ENCODE measurements around the gene COL23A1. TPM values are rescaled to one million over a fixed set of nuclear protein-coding genes. Genes with fewer than 3 reads are reported as not detected.
A peak's percentile ranks its signal among the peaks of the same experiment; 100 is the strongest.

Gene COL23A1
- total and polyA plus RNA-seq, 8 donors: 0.06 to 0.68 (median 0.33) TPM; not detected in 2

DNA sequence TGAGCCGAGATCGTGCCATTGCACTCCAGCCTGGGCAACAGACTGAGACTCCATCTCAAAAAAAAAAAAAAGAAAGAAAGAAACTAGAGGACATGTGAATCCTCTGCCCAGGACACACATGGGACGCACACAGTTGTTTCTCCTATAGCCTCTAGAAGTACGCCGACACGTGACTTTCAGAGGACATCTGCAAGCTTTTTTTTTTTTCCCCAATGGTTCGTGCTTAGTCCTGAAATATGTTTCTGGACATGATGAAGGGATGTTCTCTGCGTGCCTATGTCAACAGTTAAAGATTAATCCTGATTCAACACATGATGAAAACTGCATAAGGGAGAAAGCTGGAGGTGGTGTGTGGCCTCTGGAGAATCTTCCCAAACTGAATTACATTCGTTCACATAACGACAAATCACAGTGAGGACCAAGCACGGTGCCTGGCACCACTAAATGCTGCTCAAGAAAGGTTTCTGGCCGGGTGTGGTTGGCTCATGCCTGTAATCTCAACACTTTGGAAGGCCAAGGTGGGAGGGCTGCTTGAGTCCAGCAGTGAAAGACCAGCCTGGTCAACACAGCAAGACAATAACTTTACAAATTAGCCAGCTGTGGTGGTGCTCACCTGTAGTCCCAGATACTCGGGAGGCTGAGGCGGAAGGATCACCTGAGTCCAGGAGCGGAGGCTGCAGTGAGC is 9.8 kb downstream of the COL23A1 start:
- Histone ChIP-seq H3K36me3 (no peaks in the 10 kb centered on the region), H3K4me1 (no peaks in the 10 kb centered on the region), H3K27ac (no peak overlapping the region), H3K4me3 (no peak overlapping the region), H3K27me3 (peaks cover 0 to 11% (median 1%) of the 10 kb centered on the region in 4 donors), H3K9me3 (no peaks in the 10 kb centered on the region)
- FAIRE-seq: no peak
- TF ChIP-seq, protein P1, sequence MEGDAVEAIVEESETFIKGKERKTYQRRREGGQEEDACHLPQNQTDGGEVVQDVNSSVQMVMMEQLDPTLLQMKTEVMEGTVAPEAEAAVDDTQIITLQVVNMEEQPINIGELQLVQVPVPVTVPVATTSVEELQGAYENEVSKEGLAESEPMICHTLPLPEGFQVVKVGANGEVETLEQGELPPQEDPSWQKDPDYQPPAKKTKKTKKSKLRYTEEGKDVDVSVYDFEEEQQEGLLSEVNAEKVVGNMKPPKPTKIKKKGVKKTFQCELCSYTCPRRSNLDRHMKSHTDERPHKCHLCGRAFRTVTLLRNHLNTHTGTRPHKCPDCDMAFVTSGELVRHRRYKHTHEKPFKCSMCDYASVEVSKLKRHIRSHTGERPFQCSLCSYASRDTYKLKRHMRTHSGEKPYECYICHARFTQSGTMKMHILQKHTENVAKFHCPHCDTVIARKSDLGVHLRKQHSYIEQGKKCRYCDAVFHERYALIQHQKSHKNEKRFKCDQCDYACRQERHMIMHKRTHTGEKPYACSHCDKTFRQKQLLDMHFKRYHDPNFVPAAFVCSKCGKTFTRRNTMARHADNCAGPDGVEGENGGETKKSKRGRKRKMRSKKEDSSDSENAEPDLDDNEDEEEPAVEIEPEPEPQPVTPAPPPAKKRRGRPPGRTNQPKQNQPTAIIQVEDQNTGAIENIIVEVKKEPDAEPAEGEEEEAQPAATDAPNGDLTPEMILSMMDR (IDR thresholded peaks at IDR 0.05): no peak
- WGBS, 2 donors: 57 to 59% methylated on average over 15 of the region's 15 CpGs
- DNase-seq: no peak
- intact Hi-C loops (cut with DNase I): no loop called here
- ATAC-seq: no peak

DNA sequence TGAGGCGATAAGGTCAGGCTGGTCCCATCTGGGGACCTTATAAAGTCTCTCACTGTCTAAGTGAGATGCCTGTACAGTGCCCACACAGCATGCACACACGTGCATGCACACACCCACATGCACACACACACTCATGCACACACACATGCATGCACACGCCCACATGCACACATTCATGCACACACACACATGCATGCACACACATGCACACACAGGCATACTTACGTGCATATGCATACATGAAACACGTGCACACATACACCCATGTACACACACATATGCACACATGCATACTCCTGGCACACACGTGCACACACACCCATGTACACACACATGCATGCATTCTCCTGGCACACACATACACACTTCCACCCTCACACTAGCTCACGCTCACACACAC is 12.2 kb downstream of the COL23A1 start:
- Histone ChIP-seq H3K36me3 (no peaks in the 10 kb centered on the region), H3K9me3 (no peaks in the 10 kb centered on the region), H3K27me3 (peaks cover 0 to 11% (median 3%) of the 10 kb centered on the region in 4 donors), H3K4me3 (no peak overlapping the region), H3K27ac (no peak overlapping the region), H3K4me1 (no peaks in the 10 kb centered on the region)
- FAIRE-seq (no peak), ATAC-seq (no peak), DNase-seq (no peak)
- TF ChIP-seq, protein P1 (IDR thresholded peaks at IDR 0.05): no peak
- intact Hi-C loops (cut with DNase I): no loop called here
- WGBS, 2 donors: 61 to 75% methylated on average over 7 of the region's 7 CpGs

DNA sequence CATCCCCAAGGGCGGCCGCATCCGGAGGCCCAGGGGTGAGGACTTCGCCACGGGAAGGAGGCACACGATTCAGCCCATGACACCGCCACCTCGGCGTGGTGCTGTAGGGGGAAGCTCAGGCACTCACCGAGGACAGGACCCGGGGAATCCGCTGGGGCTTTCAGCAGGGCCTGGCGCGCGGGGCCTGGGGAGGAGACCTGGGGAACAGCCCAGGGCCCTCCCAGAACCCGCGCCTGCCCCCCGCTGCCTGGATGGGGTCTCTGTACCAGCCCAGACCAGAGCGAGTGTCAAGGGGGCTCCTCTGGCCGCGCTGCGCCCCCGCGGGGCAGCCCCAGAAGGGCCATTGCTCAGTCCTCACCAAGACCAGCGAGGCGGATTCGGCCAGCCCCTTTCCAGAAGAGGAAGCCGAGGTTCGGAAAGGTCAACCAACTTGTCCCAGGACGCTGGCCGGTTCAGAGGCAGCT is 12.8 kb downstream of the COL23A1 start:
- no peaks in the 10 kb centered on the region for H3K36me3 ChIP-seq
- no peak for ATAC-seq
- H3K9me3 ChIP-seq: no peaks in the 10 kb centered on the region
- TF ChIP-seq, protein P1 (IDR thresholded peaks at IDR 0.05): no peak
- DNase-seq: no peak
- no peaks in the 10 kb centered on the region for H3K4me1 ChIP-seq
- H3K27me3 ChIP-seq: peaks cover 0 to 11% (median 3%) of the 10 kb centered on the region in 4 donors
- FAIRE-seq: no peak
- 35 to 38% methylated on average over 31 of the region's 31 CpGs for WGBS, 2 donors
- intact Hi-C loops (cut with DNase I): no loop called here
- H3K27ac ChIP-seq: no peak overlapping the region
- H3K4me3 ChIP-seq: no peak overlapping the region

DNA sequence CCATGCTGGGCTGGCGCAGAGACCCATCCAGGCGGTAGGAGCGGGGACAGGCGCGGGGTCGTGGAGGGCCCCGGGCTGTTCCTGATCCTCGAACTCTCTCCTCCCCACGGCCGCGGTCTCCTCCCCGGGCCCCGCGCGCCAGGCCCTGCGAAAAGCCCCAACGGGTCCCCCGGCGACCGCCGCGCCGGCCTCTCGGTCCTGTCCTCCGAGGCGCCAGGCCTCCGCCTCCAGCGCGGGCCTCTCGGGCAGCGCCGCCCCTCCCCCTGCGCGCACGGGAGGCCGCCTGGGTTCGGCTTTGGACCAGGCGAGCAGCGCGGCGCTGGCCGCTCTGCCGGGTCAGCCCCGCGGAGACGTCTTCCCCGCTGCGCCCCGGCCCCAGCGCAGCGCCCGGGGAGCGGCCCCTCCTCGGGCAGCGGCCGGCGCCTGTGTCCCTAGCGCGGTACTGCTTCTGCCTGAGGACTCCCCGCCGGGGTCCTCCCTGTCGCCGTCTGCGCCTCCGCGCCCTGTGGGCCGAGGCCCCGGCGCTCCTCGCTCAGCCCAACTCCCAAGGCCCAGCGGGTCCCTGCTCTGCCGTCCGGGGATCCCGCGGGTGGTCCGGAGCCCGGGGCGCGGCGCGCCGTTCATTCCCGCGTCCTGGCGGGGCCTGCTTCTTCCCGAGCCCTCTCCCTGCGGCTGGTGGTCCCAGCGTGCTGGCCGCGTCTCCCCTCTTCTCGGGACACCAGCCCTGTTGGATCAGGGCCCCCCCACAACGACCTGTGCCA is 13.4 kb downstream of the COL23A1 start:
- intact Hi-C loops (cut with DNase I): no loop called here
- DNase-seq (no peak), FAIRE-seq (no peak), ATAC-seq (no peak)
- peaks cover 0 to 11% (median 3%) of the 10 kb centered on the region in 4 donors for H3K27me3 ChIP-seq
- no peaks in the 10 kb centered on the region for H3K9me3 ChIP-seq
- TF ChIP-seq, protein P1 (IDR thresholded peaks at IDR 0.05): no peak
- no peak overlapping the region for H3K27ac ChIP-seq
- WGBS, 2 donors: 4 to 5% methylated on average over 63 to 92 of the region's 92 CpGs
- no peaks in the 10 kb centered on the region for H3K36me3 ChIP-seq
- peak overlapping the region in 2 of 4 donors; percentile 6 to 20 for H3K4me3 ChIP-seq
- no peaks in the 10 kb centered on the region for H3K4me1 ChIP-seq
